Ovary (tissue), 3 donors: Measurements from ENCODE around the gene YWHAG.

Source experiments
- EP300 ChIP-seq: sonication (generic); formaldehyde crosslinking; IDR thresholded peaks from one replicate; pipeline ENCODE4 v1.6.1; 2017; ENCODE audit warnings: antibody characterized with exemption
- POLR2A ChIP-seq: fragments of 450-650 bp; IDR thresholded peaks from one replicate; pipeline ENCODE4 v1.6.1; 2017; ENCODE audit warnings: antibody characterized with exemption, mild to moderate bottlenecking, moderate library complexity
- TF ChIP-seq, protein P1 (sequence below), 3 donors: fragments of 450-650 bp in 2 of 3; fragments of 200-600 bp in 1 of 3; IDR thresholded peaks; one replicate each; pipeline versions ENCODE4 v1.5.1 to v1.8.0; 2016 to 2022; ENCODE audit warnings: antibody characterized with exemption in 3 of 3, mild to moderate bottlenecking in 1 of 3
- donor health status: DM: no; HTN: no; CAD: no.

DNA sequence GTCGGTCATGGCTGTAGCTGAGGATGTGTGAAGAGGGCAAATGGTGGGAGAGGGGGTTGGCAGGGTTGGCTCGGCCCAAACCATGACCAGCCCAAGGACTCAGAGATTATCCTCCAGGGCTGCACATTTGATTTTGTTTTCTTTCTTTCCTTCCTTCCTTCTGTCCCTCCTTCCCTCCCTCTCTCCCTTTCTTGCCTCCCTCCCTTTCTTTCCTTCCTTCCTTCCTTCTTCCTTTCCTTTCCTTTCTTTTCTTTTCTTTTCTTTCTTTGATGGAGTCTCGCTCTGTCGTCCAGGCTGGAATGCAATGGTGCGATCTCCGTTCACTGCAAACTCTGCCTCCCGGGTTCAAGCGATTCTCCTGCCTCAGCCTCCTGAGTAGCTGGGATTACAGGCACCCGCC, 46.9 kb upstream of the YWHAG start:
- TF ChIP-seq, protein P1, sequence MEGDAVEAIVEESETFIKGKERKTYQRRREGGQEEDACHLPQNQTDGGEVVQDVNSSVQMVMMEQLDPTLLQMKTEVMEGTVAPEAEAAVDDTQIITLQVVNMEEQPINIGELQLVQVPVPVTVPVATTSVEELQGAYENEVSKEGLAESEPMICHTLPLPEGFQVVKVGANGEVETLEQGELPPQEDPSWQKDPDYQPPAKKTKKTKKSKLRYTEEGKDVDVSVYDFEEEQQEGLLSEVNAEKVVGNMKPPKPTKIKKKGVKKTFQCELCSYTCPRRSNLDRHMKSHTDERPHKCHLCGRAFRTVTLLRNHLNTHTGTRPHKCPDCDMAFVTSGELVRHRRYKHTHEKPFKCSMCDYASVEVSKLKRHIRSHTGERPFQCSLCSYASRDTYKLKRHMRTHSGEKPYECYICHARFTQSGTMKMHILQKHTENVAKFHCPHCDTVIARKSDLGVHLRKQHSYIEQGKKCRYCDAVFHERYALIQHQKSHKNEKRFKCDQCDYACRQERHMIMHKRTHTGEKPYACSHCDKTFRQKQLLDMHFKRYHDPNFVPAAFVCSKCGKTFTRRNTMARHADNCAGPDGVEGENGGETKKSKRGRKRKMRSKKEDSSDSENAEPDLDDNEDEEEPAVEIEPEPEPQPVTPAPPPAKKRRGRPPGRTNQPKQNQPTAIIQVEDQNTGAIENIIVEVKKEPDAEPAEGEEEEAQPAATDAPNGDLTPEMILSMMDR (IDR thresholded peaks at IDR 0.05): no peak
- TF ChIP-seq POLR2A (no peak), EP300 (no peak)
